A549 (cell line): ENCODE data around the gene SLC6A20. TPM values are rescaled to one million over a fixed set of nuclear protein-coding genes. Genes with fewer than 3 reads are reported as not detected.
"Not testable (repeated sequence)": the region's sequence is repeated elsewhere in the genome, so short reads cannot be mapped to it uniquely, and the experiment has no call there.

ENCODE experiments used
- ATAC-seq, 2 experiments: fragments of 200-7000 bp in 1 of 2; fragments of >200 bp in 1 of 2; cut with Nextera tagmentation in 1 of 2; cut with Tn5 transposase in 1 of 2; 3 replicates each; pipeline versions ENCODE4 v1.8.0 to v1.9.1; 2018 to 2020; ENCODE audit warnings: mild to moderate bottlenecking in 1 of 2, moderate library complexity in 1 of 2
- CTCF ChIA-PET: fragments of 300-600 bp; sonication (Branson Sonifier 250); formaldehyde crosslinking; extraction: SDS; loops from one replicate; lab custom pipeline; 2021; ENCODE audit warnings: antibody characterized with exemption, inconsistent platforms; lab: Yijun Ruan, JAX
- POLR2A ChIA-PET: fragments of 350-600 bp; formaldehyde crosslinking; extraction: SDS; loops from one replicate; lab custom pipeline; 2021; ENCODE audit warnings: antibody characterized with exemption, inconsistent platforms; lab: Yijun Ruan, JAX
- DNase-seq, 2 experiments: peaks; one replicate each; pipeline versions ENCODE4 v3.0.0 to v3.0.0-alpha.2; 2011 to 2016; ENCODE audit warnings: low read depth in 1 of 2, low spot score in 1 of 2
- FAIRE-seq: peaks from 2 replicates; lab custom pipeline; 2011; peaks lifted over from hg19 to GRCh38; lab: Jason Lieb, UNC
- H3K27ac ChIP-seq, 2 experiments: fragments of >200 bp; sonication (Bioruptor Twin); formaldehyde crosslinking; 3 replicates each; pipeline ENCODE4 v1.5.1; 2016 to 2017
- H3K4me1 ChIP-seq: fragments of >200 bp; sonication (Bioruptor Twin); formaldehyde crosslinking; 3 replicates; pipeline ENCODE4 v1.6.1; 2016
- H3K4me2 ChIP-seq: fragments of >200 bp; sonication (Bioruptor Twin); formaldehyde crosslinking; 3 replicates; pipeline ENCODE4 v1.6.1; 2016
- H3K4me3 ChIP-seq: fragments of >200 bp; sonication (Bioruptor Twin); formaldehyde crosslinking; 3 replicates; pipeline ENCODE4 v1.5.1; 2016
- H3K9me3 ChIP-seq: fragments of >200 bp; sonication (Bioruptor Twin); formaldehyde crosslinking; 3 replicates; pipeline ENCODE4 v1.6.1; 2016
- BCL3 ChIP-seq: fragments of >200 bp; sonication (Bioruptor Twin); formaldehyde crosslinking; IDR thresholded peaks from 3 replicates; pipeline ENCODE4 v1.6.1; 2016
- BHLHE40 ChIP-seq: IDR thresholded peaks from 2 replicates; pipeline ENCODE4 v1.6.1; 2012; ENCODE audit warnings: low read depth, low read length, inconsistent platforms
- CHD4 ChIP-seq: fragments of 200-600 bp; sonication (generic); IDR thresholded peaks from 2 replicates; pipeline ENCODE4 v1.6.1; 2016; ENCODE audit warnings: antibody characterized with exemption, mild to moderate bottlenecking, borderline replicate concordance
- CTCF ChIP-seq: fragments of >200 bp; sonication (Bioruptor Twin); formaldehyde crosslinking; IDR thresholded peaks from 3 replicates; pipeline ENCODE4 v1.5.1; 2016
- EHF ChIP-seq: fragments of 250-450 bp; sonication (Bioruptor Pico); IDR thresholded peaks from 2 replicates; pipeline ENCODE4 v1.5.0; 2020; ENCODE audit warnings: mild to moderate bottlenecking
- EHMT2 ChIP-seq: fragments of 200-600 bp; sonication (generic); IDR thresholded peaks from 2 replicates; pipeline ENCODE4 v1.6.1; 2016; ENCODE audit warnings: antibody characterized with exemption, low read depth, mild to moderate bottlenecking, moderate library complexity
- EP300 ChIP-seq, 2 experiments: fragments of >200 bp; sonication (Bioruptor Twin); formaldehyde crosslinking; IDR thresholded peaks; 2 replicates in 1 of 2; 3 replicates in 1 of 2; pipeline ENCODE4 v1.6.1; 2016 to 2017
- ESRRA ChIP-seq: fragments of 150-350 bp; IDR thresholded peaks from 2 replicates; pipeline ENCODE4 v1.6.1; 2014; ENCODE audit warnings: mild to moderate bottlenecking, low read length, borderline replicate concordance
- HDAC2 ChIP-seq: fragments of 200-600 bp; sonication (generic); IDR thresholded peaks from 2 replicates; pipeline ENCODE4 v1.6.1; 2016
- HEYL ChIP-seq: fragments of 250-450 bp; sonication (Bioruptor Pico); IDR thresholded peaks from 2 replicates; pipeline ENCODE4 v1.8.0; 2021; ENCODE audit warnings: mild to moderate bottlenecking, moderate library complexity
- HMGXB4 ChIP-seq: fragments of 250-450 bp; sonication (Bioruptor Pico); IDR thresholded peaks from 2 replicates; pipeline ENCODE4 v1.5.0; 2021; ENCODE audit warnings: mild to moderate bottlenecking, moderate library complexity, borderline replicate concordance
- MAFK ChIP-seq: fragments of 450-650 bp; IDR thresholded peaks from 2 replicates; pipeline ENCODE4 v1.6.1; 2014; ENCODE audit not compliant: partially characterized antibody
- MAZ ChIP-seq: fragments of 150-350 bp; IDR thresholded peaks from 2 replicates; pipeline ENCODE4 v1.6.1; 2014; ENCODE audit warnings: antibody characterized with exemption, low read depth, low read length, borderline replicate concordance
- POLR2AphosphoS2 ChIP-seq: conservative IDR thresholded peaks from 2 replicates; pipeline ENCODE4 v1.6.1; 2012; ENCODE audit warnings: low read length, improper control_type of control experiment, inconsistent platforms
- RAD21 ChIP-seq, 2 experiments: fragments of >200 bp in 1 of 2; sonication (Bioruptor Twin) in 1 of 2; formaldehyde crosslinking in 1 of 2; IDR thresholded peaks in 1 of 2; conservative IDR thresholded peaks in 1 of 2; 2 replicates in 1 of 2; 3 replicates in 1 of 2; pipeline ENCODE4 v1.6.1; 2012 to 2018; ENCODE audit warnings: inconsistent platforms in 1 of 2
- RARB ChIP-seq: fragments of 250-450 bp; sonication (Bioruptor Pico); IDR thresholded peaks from 2 replicates; pipeline ENCODE4 v1.8.0; 2021; ENCODE audit warnings: mild to moderate bottlenecking, moderate library complexity
- REST ChIP-seq: fragments of 200-600 bp; sonication (generic); IDR thresholded peaks from 2 replicates; pipeline ENCODE4 v1.6.1; 2016; ENCODE audit warnings: antibody characterized with exemption, mild to moderate bottlenecking, moderate library complexity
- RFX5 ChIP-seq: fragments of 450-650 bp; IDR thresholded peaks from 2 replicates; pipeline ENCODE4 v1.7.1; 2014; ENCODE audit warnings: antibody characterized with exemption, mild to moderate bottlenecking, moderate library complexity
- SMC3 ChIP-seq: fragments of >200 bp; sonication (Bioruptor Twin); formaldehyde crosslinking; IDR thresholded peaks from 3 replicates; pipeline ENCODE4 v1.6.1; 2018; ENCODE audit warnings: inconsistent platforms
- SREBF2 ChIP-seq: fragments of 450-650 bp; IDR thresholded peaks from 2 replicates; pipeline ENCODE4 v1.6.1; 2014; ENCODE audit warnings: mild to moderate bottlenecking, moderate library complexity
- TP53 ChIP-seq: fragments of 250-450 bp; sonication (Bioruptor Pico); IDR thresholded peaks from 2 replicates; pipeline ENCODE4 v1.5.0; 2021; ENCODE audit warnings: mild to moderate bottlenecking, moderate library complexity
- ZC3H11A ChIP-seq: fragments of 450-650 bp; IDR thresholded peaks from 2 replicates; pipeline ENCODE4 v1.6.1; 2014; ENCODE audit warnings: antibody characterized with exemption, mild to moderate bottlenecking
- WGBS: methylation state at CpG from one replicate; pipeline ENCODE4 v1.1.6; 2017; ENCODE audit errors: missing lambda C conversion rate; 5-methylcytosine and 5-hydroxymethylcytosine counted together
- polyA plus RNA-seq, 4 experiments: library from polyadenylated mRNA; depleted of rRNA in 3 of 4; stranded (reverse); fragments of >200 nt; fragmentation: RNase III in 1 of 4; extraction: RNeasy Plus Mini Kit Qiagen cat#74134 plus additional on column Dnase treatment in 1 of 4; gene quantifications; 2 replicates in 3 of 4; 3 replicates in 1 of 4; pipeline ENCODE4 v1.2.3, GENCODE V29; 2011 to 2017

The SLC6A20 gene
- polyA plus RNA-seq, 2 of the 4 experiments (the other 2 are of a cell fraction): not detected

- WGBS: 61% methylated on average over 4 of the region's 4 CpGs
- Histone ChIP-seq H3K27ac (no peak overlapping the region), H3K9me3 (no peaks in the 10 kb centered on the region), H3K4me1 (no peaks in the 10 kb centered on the region), H3K4me2 (no peak overlapping the region), H3K4me3 (no peak overlapping the region)
- no peak for TF ChIP-seq EHF (CRISPR knock-in tag)
- no peak for TF ChIP-seq HMGXB4 (CRISPR knock-in tag)
- no peak for TF ChIP-seq POLR2AphosphoS2
- TF ChIP-seq SREBF2: no peak
- no peak for TF ChIP-seq HEYL
- TF ChIP-seq BCL3: no peak
- TF ChIP-seq TP53 (CRISPR knock-in tag): no peak
- TF ChIP-seq SMC3: no peak
- TF ChIP-seq CTCF: no peak
- TF ChIP-seq MAZ: no peak
- TF ChIP-seq HDAC2: no peak
- no peak for TF ChIP-seq ZC3H11A
- no peak for TF ChIP-seq RFX5
- TF ChIP-seq EP300 (IDR thresholded peaks at IDR 0.05): no peak
- CTCF ChIA-PET: interaction anchor here (7.4 kb wide), 1 partner anchor 11 kb away, joined by 39 read pairs; no protein-coding TSS in a partner anchor
- POLR2A ChIA-PET: no interaction called here
- ATAC-seq (no peak), DNase-seq (no peak), FAIRE-seq (no peak)
Observed at GRCh38 chr3:45749880-45750279, 46.5 kb downstream of the SLC6A20 start.

- ATAC-seq, H3K4me3 ChIP-seq, FAIRE-seq, H3K9me3 ChIP-seq, H3K4me1 ChIP-seq, POLR2A ChIA-PET, H3K27ac ChIP-seq, DNase-seq, H3K4me2 ChIP-seq: not testable (repeated sequence)
- CTCF ChIA-PET: interaction anchor here (0.6 to 7.4 kb wide), 2 partner anchors 12 to 237 kb away, joined by 3 to 39 read pairs; no protein-coding TSS in a partner anchor
- 88% methylated on average over 4 of the region's 4 CpGs for WGBS
Observed at GRCh38 chr3:45749036-45749600, 47.2 kb downstream of the SLC6A20 start.

- FAIRE-seq (no peak), ATAC-seq (no peak), DNase-seq (no peak)
- 96% methylated on average over 7 of the region's 8 CpGs for WGBS
- H3K27ac ChIP-seq: no peak overlapping the region
- no peaks in the 10 kb centered on the region for H3K9me3 ChIP-seq
- no peak overlapping the region for H3K4me3 ChIP-seq
- H3K4me1 ChIP-seq: no peaks in the 10 kb centered on the region
- ChIA-PET POLR2A (no interaction called here), CTCF (interaction anchor here (7.4 kb wide), 1 partner anchor 13 kb away, joined by 39 read pairs; no protein-coding TSS in a partner anchor)
- H3K4me2 ChIP-seq: no peak overlapping the region
- TF ChIP-seq HMGXB4 (CRISPR knock-in tag) (no peak), HDAC2 (no peak), ESRRA (no peak), SMC3 (no peak), RARB (no peak), CHD4 (no peak), EP300 (IDR thresholded peaks at IDR 0.05) (no peak), RAD21 (conservative IDR thresholded peaks at IDR 0.05 in 1 of 2, IDR thresholded peaks at IDR 0.05 in 1 of 2) (no peak), EHMT2 (no peak), REST (no peak), MAFK (no peak), BHLHE40 (no peak)
Observed at GRCh38 chr3:45748068-45748467, 48.3 kb downstream of the SLC6A20 start.
